ENCODE data around the gene PBX1. TPM values are rescaled to one million over a fixed set of nuclear protein-coding genes. Genes with fewer than 3 reads are reported as not detected.
A peak's percentile ranks its signal among the peaks of the same experiment; 100 is the strongest.

The PBX1 gene
- total and polyA plus RNA-seq, 2 experiments from 2014 or later, result 9.7 to 38.8 TPM

DNA sequence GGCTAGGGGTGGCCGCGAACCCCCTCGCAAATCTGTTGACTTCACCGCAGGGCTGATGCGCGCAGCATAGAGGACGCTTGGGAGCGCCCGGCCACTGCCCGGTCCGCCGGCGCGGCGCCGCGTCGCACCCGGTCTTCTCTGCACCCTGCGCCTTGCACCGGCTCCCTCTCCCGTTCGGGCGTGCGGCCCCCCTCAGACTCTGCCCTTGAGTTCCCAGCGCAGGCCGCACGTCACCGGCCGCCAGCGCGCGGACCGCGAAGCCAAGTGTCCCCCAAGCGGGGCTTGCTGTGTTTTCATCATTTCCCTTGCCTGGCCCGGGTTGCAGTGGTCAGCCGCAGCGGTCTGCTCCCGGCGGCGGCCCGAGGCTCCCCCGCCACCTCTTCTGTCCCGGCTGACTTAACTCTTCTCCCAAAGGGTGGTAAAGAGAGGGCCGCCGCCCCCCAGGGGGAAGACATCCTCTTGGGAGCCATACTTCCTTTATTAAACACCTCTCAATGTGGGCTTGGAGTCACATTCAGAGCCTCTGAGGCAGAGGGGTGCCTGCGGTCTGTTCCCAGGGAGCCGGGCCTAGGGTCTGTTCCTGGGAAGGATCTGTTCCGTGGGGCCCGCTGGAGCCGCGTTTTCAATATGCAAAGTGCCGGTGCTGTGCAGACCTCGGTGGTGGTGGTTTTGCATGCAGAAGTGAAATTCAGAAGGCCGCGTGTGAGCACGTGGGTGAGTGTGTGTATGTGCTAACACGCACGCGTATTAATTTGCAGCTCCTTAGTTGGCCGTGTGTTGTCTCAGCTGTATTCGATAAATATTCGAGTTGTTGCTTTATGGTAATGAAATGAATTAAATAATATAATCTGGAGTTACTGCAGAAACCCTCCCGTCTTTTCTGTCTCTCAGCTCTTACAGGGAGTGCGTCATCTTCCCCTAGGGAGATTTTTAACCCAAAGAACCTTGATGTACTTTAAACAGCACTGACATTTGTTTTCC lies 17.6 kb downstream of the PBX1 start:
- in situ Hi-C loops (cut with MboI), result no loop called here
- 64 to 69% methylated on average over 48 to 56 of the region's 66 CpGs for WGBS, 2 experiments (ENCODE audit: low coverage in 1 of 2, low lambda C conversion rate in 2 of 2, missing lambda C conversion rate in 2 of 2)
- Histone ChIP-seq H3K9ac (no peak overlapping the region), H3K4me2 (ENCODE audit: unreplicated experiment) (no peak overlapping the region), H3F3A (ENCODE audit: insufficient read depth) (no peaks in the 10 kb centered on the region), H3K79me2 (ENCODE audit: insufficient read depth) (peaks cover 97% of the 10 kb centered on the region), H3K27me3 (replicated peaks; ENCODE audit: insufficient read depth) (no peaks in the 10 kb centered on the region), H3K27ac (no peak overlapping the region), H3K36me3 (ENCODE audit: low read depth) (peaks cover 8% of the 10 kb centered on the region; the same call in 1 of the 2 replicates), H3K4me3 (no peak overlapping the region), H4K20me1 (ENCODE audit: insufficient read depth) (no peaks in the 10 kb centered on the region), H3K9me2 (ENCODE audit: insufficient read depth) (no peaks in the 10 kb centered on the region), H3K4me1 (ENCODE audit: insufficient read depth) (peaks cover 6% of the 10 kb centered on the region; the same call in 1 of the 2 replicates), H2AFZ (peak overlapping the region; percentile 29; the same call in 1 of the 2 replicates), H3K9me3 (ENCODE audit: low read depth) (no peaks in the 10 kb centered on the region)
- no peak for TF ChIP-seq EZH2 (IDR thresholded peaks at IDR 0.05; ENCODE audit: insufficient read depth, poor library complexity, severe bottlenecking)
- TF ChIP-seq EZH2phosphoT487 (IDR thresholded peaks at IDR 0.05; ENCODE audit: insufficient read depth, low read depth), result no peak
- no peak for DNase-seq

DNA sequence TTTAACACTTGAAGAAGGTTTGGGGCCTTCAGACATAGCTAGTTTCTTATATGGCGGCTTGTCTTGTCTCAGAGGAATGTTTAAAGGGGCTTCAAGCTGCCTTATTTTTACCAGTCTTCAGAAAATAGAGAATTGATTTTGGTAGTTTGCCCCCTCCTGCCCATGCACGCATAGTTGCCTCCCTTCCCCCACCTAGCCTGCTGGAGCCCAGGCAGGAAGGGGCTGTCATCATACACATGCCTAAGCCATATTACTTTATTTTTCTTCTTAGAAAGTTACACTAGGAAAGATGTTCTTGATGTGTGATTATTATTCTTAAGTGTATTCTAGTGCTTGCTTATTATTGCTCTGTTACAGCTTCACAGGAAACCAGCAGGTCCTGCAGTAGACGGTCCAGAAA lies 18.3 kb downstream of the PBX1 start:
- Histone ChIP-seq H3K9me2 (ENCODE audit: insufficient read depth) (no peaks in the 10 kb centered on the region), H3K4me2 (ENCODE audit: unreplicated experiment) (no peak overlapping the region), H3K27ac (no peak overlapping the region), H3K9ac (no peak overlapping the region), H3K4me3 (no peak overlapping the region), H3K36me3 (ENCODE audit: low read depth) (peaks cover 5% of the 10 kb centered on the region; the same call in 1 of the 2 replicates), H3K79me2 (ENCODE audit: insufficient read depth) (peaks cover 98% of the 10 kb centered on the region), H4K20me1 (ENCODE audit: insufficient read depth) (no peaks in the 10 kb centered on the region), H3K4me1 (ENCODE audit: insufficient read depth) (peaks cover 6% of the 10 kb centered on the region; the same call in 1 of the 2 replicates), H2AFZ (peak overlapping the region; percentile 29; the same call in 1 of the 2 replicates), H3F3A (ENCODE audit: insufficient read depth) (no peaks in the 10 kb centered on the region), H3K27me3 (replicated peaks; ENCODE audit: insufficient read depth) (no peaks in the 10 kb centered on the region), H3K9me3 (ENCODE audit: low read depth) (no peaks in the 10 kb centered on the region)
- in situ Hi-C loops (cut with MboI), result no loop called here
- no peak for DNase-seq
- WGBS, 2 experiments (ENCODE audit: low coverage in 1 of 2, low lambda C conversion rate in 2 of 2, missing lambda C conversion rate in 2 of 2), result 63 to 70% methylated on average over 3 of the region's 3 CpGs
- no peak for TF ChIP-seq EZH2phosphoT487 (IDR thresholded peaks at IDR 0.05; ENCODE audit: insufficient read depth, low read depth)
- TF ChIP-seq EZH2 (IDR thresholded peaks at IDR 0.05; ENCODE audit: insufficient read depth, poor library complexity, severe bottlenecking), result no peak

DNA sequence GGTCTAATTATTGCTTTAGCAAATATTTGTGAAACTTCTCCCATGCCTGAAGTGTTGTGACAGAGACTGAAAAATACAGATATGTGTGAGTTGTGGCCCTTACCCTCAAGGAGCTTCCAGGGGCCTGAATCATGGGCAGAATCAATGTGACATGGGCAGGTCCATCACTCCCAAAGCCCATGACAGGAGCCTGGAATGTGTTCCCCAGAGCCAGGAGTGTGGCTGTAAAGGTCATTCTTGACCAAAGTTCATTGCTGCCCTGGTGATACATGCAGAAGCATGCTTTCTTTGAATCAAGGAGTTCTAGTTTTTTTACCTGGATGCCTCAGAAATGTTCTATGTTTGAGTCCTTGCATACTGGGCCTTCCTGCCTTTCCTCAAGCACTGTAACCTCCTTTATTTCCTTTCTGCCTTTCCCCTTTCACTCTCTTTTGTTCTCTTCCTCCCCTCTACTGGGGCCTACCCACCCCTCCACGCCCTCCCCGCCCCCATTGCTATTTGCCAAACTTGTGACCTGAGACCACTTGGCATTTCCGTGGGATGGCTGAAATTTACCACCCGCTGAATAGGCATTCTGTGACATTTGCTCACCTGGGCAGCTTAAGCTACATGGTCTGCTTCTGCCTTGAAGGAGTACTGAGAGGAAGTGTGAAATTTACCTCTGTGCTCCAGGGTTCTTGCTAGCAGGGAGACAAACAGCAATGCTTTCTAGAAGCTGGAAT lies 19.7 kb downstream of the PBX1 start:
- TF ChIP-seq EZH2phosphoT487 (IDR thresholded peaks at IDR 0.05; ENCODE audit: insufficient read depth, low read depth) (no peak), EZH2 (IDR thresholded peaks at IDR 0.05; ENCODE audit: insufficient read depth, poor library complexity, severe bottlenecking) (no peak)
- Histone ChIP-seq H3K27me3 (replicated peaks; ENCODE audit: insufficient read depth) (no peaks in the 10 kb centered on the region), H3F3A (ENCODE audit: insufficient read depth) (no peaks in the 10 kb centered on the region), H3K9me3 (ENCODE audit: low read depth) (no peaks in the 10 kb centered on the region), H3K4me2 (ENCODE audit: unreplicated experiment) (no peak overlapping the region), H3K79me2 (ENCODE audit: insufficient read depth) (peaks cover 100% of the 10 kb centered on the region), H3K4me1 (ENCODE audit: insufficient read depth) (peaks cover 6% of the 10 kb centered on the region; the same call in 1 of the 2 replicates), H3K36me3 (ENCODE audit: low read depth) (peaks cover 4% of the 10 kb centered on the region; the same call in 1 of the 2 replicates), H4K20me1 (ENCODE audit: insufficient read depth) (no peaks in the 10 kb centered on the region), H2AFZ (no peak overlapping the region), H3K9ac (no peak overlapping the region), H3K27ac (no peak overlapping the region), H3K4me3 (no peak overlapping the region), H3K9me2 (ENCODE audit: insufficient read depth) (no peaks in the 10 kb centered on the region)
- in situ Hi-C loops (cut with MboI), result no loop called here
- WGBS, 2 experiments (ENCODE audit: low coverage in 1 of 2, low lambda C conversion rate in 2 of 2, missing lambda C conversion rate in 2 of 2), result 64 to 84% methylated on average over 3 to 4 of the region's 4 CpGs
- DNase-seq, result no peak

DNA sequence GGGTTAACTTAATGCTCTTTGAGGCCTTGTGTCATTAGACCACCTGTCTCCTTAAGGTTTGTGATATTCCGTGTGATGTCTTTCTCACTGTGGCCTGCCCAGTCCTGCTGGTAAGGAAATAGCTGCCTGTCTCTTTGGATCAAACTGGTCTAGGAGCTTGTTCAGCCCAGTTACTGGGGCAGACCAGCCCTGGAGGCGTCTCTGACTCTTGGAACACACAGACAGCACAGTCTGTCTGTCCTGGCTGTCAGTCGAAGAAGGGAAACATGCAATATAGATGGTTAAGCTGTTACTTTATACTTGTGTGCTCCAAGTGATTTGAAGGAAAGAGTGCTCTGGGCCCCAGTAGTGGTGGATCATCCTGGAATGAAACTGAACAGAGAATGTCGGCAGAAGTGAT lies 20.4 kb downstream of the PBX1 start:
- peaks cover 100% of the 10 kb centered on the region for H3K79me2 ChIP-seq (ENCODE audit: insufficient read depth)
- H4K20me1 ChIP-seq (ENCODE audit: insufficient read depth), result no peaks in the 10 kb centered on the region
- no peaks in the 10 kb centered on the region for H3K9me2 ChIP-seq (ENCODE audit: insufficient read depth)
- H3K36me3 ChIP-seq (ENCODE audit: low read depth), result peaks cover 7% of the 10 kb centered on the region; the same call in 1 of the 2 replicates
- in situ Hi-C loops (cut with MboI), result no loop called here
- no peaks in the 10 kb centered on the region for H3K27me3 ChIP-seq (replicated peaks; ENCODE audit: insufficient read depth)
- H3K9me3 ChIP-seq (ENCODE audit: low read depth), result no peaks in the 10 kb centered on the region
- peaks cover 6% of the 10 kb centered on the region; the same call in 1 of the 2 replicates for H3K4me1 ChIP-seq (ENCODE audit: insufficient read depth)
- H3F3A ChIP-seq (ENCODE audit: insufficient read depth), result no peaks in the 10 kb centered on the region
- no peak overlapping the region for H2AFZ ChIP-seq
- no peak for DNase-seq
- TF ChIP-seq EZH2 (IDR thresholded peaks at IDR 0.05; ENCODE audit: insufficient read depth, poor library complexity, severe bottlenecking) (no peak), EZH2phosphoT487 (IDR thresholded peaks at IDR 0.05; ENCODE audit: insufficient read depth, low read depth) (no peak)
- 38 to 49% methylated on average over 4 of the region's 4 CpGs for WGBS, 2 experiments (ENCODE audit: low coverage in 1 of 2, low lambda C conversion rate in 2 of 2, missing lambda C conversion rate in 2 of 2)
- H3K4me2 ChIP-seq (ENCODE audit: unreplicated experiment), result no peak overlapping the region
- no peak overlapping the region for H3K4me3 ChIP-seq
- no peak overlapping the region for H3K27ac ChIP-seq
- H3K9ac ChIP-seq, result no peak overlapping the region; the same call in 1 of the 2 replicates
